OCI-M2 (cell line): ENCODE data around the gene ZNF441.
A peak's percentile ranks its signal among the peaks of the same experiment; 100 is the strongest.
"Not testable (repeated sequence)": the region's sequence is repeated elsewhere in the genome, so short reads cannot be mapped to it uniquely, and the experiment has no call there.

Experiments
- DNase-seq: peaks from one replicate; lab custom pipeline; 2025; ENCODE audit not compliant: unreplicated experiment; lab: John Stamatoyannopoulos, UW

The ZNF441 gene

DNA sequence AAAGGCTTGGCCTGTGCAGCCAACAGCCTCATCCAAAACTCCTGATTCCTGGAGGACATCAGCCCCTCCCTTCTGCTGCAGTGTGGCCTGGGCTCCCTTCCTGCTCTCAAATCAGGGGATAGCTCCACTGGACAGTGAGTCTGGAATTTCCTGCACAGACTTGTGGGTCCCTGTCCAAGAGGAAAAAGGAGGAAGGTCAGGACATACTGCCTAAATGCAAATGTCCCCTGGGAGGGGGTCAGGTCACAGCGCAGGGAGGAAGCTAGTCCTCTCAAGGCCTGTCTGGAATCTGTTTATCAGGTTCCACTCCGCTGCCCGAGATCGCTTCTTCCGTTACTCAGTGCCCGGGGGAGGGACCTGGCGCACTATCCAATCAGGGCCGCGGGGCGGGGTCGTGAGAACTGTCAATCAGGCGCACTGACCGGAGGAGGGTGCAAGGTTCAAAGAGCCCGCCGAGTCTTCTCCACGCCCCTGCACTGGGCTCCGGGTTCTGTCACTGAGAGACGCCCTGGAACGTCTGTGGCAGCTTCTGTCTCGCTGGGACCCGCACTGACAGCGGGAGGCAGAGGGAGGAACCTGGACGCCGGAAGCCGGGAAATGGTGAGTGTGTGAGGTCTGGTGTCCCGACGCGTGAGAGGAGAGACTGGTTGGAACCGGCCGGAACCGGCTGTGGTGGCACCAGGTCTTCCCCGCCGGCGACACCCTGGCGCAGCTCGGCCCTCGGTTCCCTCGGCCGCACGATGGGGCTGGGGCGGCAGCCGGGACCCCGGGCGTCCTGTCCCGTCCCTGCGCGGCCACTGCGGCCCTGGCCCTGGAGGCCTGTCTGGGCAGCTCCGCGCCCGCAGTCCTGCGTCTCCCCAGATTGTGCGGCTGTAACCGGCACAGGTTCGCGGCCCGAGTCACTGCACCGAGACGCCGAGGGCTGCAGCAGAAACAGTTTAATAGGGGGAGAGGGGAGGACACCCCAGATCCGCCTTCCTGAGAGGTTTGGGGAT lies at the start of gene ZNF441:
Gene ZNF441 (plus strand): TSS at position 404 of the 995 bp plus-strand sequence. CDS start 194 bp downstream, at position 598.
- peak; percentile 100 for DNase-seq

- no peak for DNase-seq
These were observed 45.1 kb upstream of the ZNF441 start for GRCh38 chr19:11721681-11722080.

- DNase-seq: no peak
These were observed 44.4 kb upstream of the ZNF441 start for GRCh38 chr19:11722414-11722813.

GRCh38 chr19:11729586-11729985 lies 37.2 kb upstream of the ZNF441 start:
- no peak for DNase-seq

DNA sequence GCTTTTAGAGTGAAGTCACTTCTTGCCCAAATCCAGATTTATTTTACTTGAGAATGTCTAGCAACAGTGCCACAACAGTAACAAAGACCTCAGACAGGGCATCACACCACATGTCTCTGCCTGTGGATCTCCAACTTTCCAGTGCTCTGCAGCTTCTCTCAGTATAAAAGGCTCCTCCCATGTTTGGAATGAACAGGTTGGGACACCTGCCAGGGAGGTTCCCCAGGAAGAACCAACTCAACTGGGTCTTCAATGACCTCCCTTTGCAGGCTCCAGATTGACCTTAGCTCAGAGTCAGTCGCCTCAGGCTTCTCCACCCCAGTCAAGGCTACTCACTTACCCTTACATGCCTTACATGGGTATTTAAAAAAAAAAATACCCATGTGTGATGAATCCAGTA lies 31.4 kb upstream of the ZNF441 start:
- DNase-seq: no peak

GRCh38 chr19:11736696-11737095 lies 30.1 kb upstream of the ZNF441 start:
- peak; percentile 97 for DNase-seq

- peak; percentile 87 for DNase-seq
These were observed 28.6 kb upstream of the ZNF441 start for GRCh38 chr19:11737964-11738745.

DNA sequence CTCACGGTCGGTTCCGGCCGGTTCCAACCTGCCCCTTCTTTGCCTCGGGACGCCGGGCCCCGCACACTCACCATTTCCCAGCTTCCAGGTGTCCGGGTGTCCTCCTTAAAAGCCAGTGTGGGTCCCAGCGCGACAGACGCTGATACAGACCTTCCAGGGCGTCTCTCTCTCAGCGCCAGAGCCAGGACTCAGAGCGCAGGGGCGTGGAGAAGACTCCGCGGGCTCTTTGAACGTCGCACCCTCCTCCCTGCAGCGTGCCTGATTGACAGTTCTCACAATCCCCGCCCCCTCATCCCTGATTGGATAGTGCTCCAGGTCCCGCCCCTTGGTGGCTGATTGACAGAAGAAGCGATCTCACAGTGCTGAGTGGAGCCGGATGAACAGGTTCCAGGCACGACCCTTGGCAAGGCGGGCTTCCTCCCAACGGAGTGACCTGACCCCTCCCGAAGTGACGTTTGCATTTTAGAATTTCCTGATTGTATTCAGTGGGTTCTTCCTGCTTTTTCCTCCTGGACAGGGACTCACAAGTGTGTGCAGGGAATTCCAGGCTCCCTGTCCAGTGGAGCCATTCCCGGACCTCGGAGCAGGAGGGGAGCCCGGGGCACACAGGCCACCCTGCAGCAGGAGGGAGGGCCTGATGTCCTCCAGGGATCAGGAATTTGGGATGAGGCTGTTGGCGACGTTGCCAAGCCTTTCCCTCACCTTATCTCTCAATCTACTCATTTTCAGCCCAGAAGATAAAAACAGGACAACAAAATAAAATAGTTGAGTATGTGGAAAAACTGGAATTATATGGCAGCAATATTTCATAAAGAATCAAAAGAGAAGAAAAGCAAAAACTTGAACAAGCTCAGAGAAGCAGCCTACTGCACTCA lies 27.8 kb upstream of the ZNF441 start, which contains the start of gene ZNF823:
Gene ZNF823 (minus strand): TSS at position 201 of the 875 bp plus-strand sequence. CDS start 127 bp downstream, at position 74.
- peak; percentile 100 for DNase-seq

- no peak for DNase-seq
These were observed 20.9 kb upstream of the ZNF441 start for GRCh38 chr19:11745869-11746268.

GRCh38 chr19:11747277-11747676 lies 19.5 kb upstream of the ZNF441 start:
- DNase-seq: no peak

- no peak for DNase-seq
These were observed 17.0 kb upstream of the ZNF441 start for GRCh38 chr19:11749751-11750150.

GRCh38 chr19:11752244-11752736 lies 14.5 kb upstream of the ZNF441 start:
- DNase-seq: no peak

- DNase-seq: no peak
These were observed 12.1 kb upstream of the ZNF441 start for GRCh38 chr19:11754663-11755062.

DNA sequence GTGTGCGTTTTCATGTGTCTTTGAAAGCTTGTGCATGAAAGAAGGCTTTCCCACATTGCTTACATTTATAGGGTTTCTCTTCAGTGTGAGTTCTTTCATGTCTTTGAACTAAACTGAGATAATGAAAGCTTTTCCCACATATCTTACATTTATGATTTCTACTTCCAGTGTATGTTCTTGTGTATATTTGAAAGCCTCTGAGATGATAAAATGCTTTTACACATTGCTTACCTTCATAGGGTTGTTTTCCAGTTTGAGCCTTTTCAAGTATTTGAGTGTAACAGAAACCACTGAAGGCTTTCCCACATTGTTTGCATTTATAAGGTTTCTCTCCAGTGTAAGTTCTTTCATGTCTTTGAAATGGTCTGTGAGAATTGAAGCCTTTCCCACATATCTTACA lies 9.8 kb upstream of the ZNF441 start:
- no peak for DNase-seq

- DNase-seq: no peak
These were observed 7.0 kb upstream of the ZNF441 start for GRCh38 chr19:11759805-11760204.

- DNase-seq: no peak
These were observed 3.7 kb upstream of the ZNF441 start for GRCh38 chr19:11763117-11763516.

DNA sequence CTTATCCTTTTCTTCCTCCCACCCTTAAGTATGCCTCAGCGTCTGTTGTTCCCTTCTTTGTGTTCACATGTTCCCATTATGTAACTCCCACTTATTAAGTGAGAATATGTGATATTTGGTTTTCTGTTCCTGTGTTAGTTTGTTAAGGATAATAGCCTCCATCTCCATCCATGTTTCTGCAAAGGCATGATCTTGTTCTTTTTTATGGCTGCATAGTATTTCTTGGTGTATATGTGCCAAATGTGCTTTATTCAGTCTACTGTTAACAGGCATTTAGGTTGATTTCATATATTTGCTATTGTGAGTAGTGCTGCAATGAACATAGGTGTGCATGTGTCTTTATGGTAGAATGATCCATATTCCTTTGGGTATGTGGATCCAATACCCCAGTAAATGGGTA lies 3.2 kb upstream of the ZNF441 start:
- no peak for DNase-seq

- DNase-seq: no peak
These were observed 883 bp downstream of the ZNF441 start for GRCh38 chr19:11767633-11768133.

DNA sequence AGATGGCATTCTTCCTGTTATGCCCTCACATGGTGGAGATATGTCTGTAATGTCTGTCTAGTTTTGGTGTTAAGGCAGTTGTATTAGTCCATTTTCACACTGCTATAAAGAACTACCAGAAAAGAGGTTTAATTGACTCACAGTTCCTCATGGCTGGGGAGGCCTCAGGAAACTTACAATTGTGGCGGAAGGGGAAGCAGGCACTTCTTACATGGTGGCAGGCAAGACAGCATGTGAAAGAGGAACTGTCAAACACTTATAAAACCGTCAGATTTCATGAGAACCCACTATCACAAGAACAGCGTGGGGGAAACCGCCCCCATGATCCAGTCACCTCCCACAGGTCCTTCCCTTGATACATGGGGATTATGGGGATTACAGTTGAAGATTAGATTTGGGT lies 3.2 kb downstream of the ZNF441 start:
- DNase-seq: no peak

DNA sequence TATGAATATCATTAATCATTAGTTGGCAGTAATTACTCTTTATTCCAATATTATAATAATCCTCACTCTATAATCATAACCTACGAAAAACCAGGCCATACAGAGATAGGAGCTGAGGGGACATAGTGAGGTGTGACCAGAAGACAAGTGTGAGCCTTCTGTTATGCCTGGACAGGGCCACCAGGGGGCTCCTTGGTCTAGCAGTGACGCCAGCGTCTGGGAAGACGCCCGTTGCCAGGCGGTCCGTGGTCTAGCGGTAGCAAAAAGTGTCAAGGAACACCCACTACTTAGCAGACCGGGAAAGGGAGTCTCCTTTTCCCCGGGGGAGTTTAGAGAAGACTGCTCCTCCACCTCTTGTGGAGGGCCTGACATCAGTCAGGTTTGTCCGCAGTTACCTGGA lies 4.7 kb downstream of the ZNF441 start:
- not testable (repeated sequence) for DNase-seq
